Spleen (tissue), 11 donors: ENCODE data around the gene CCDC92B. TPM values are rescaled to one million over a fixed set of nuclear protein-coding genes. Genes with fewer than 3 reads are reported as not detected.
A peak's percentile ranks its signal among the peaks of the same experiment; 100 is the strongest.

Experiments
- DNase-seq: peaks from one replicate; pipeline ENCODE4 v3.0.0-alpha.2; 2020
- H3K27ac ChIP-seq, 8 donors: fragments of 200-600 bp; sonication (generic) in 7 of 8; 1 replicate in 4 of 8; 2 replicates in 4 of 8; pipeline versions ENCODE4 v1.5.0 to v1.8.0; 2016 to 2021; ENCODE audit warnings: inconsistent platforms in 4 of 8, mild to moderate bottlenecking in 4 of 8, moderate library complexity in 1 of 8
- H3K27me3 ChIP-seq, 7 donors: fragments of 200-600 bp; sonication (generic) in 6 of 7; replicated peaks in 1 of 7; 1 replicate in 4 of 7; 2 replicates in 3 of 7; pipeline versions ENCODE4 v1.5.0 to v1.8.0; 2016 to 2021; ENCODE audit warnings: inconsistent platforms in 3 of 7, mild to moderate bottlenecking in 1 of 7
- H3K36me3 ChIP-seq, 6 donors: fragments of 200-600 bp; sonication (generic) in 5 of 6; 1 replicate in 4 of 6; 2 replicates in 2 of 6; pipeline versions ENCODE4 v1.5.0 to v1.8.0; 2016 to 2021; ENCODE audit warnings: inconsistent platforms in 2 of 6
- H3K4me1 ChIP-seq, 6 donors: fragments of 200-600 bp; sonication (generic) in 5 of 6; 1 replicate in 3 of 6; 2 replicates in 3 of 6; pipeline versions ENCODE4 v1.5.0 to v1.8.0; 2016 to 2021; ENCODE audit warnings: inconsistent platforms in 3 of 6
- H3K4me3 ChIP-seq, 8 donors: fragments of 200-600 bp; sonication (generic) in 7 of 8; 1 replicate in 4 of 8; 2 replicates in 4 of 8; pipeline versions ENCODE4 v1.5.0 to v1.8.0; 2016 to 2021; ENCODE audit warnings: inconsistent platforms in 4 of 8, mild to moderate bottlenecking in 4 of 8, moderate library complexity in 2 of 8
- H3K9me3 ChIP-seq, 8 donors: fragments of 200-600 bp; sonication (generic) in 7 of 8; 1 replicate in 4 of 8; 2 replicates in 4 of 8; pipeline versions ENCODE4 v1.5.0 to v1.8.0; 2016 to 2021; ENCODE audit warnings: inconsistent platforms in 4 of 8
- POLR2A ChIP-seq, 3 donors: fragments of 450-650 bp; IDR thresholded peaks; one replicate each; pipeline ENCODE4 v1.5.1; 2017; ENCODE audit warnings: antibody characterized with exemption in 3 of 3, mild to moderate bottlenecking in 1 of 3
- POLR2AphosphoS5 ChIP-seq, 3 donors: sonication (generic); formaldehyde crosslinking; IDR thresholded peaks; one replicate each; pipeline ENCODE4 v1.5.1; 2017; ENCODE audit warnings: antibody characterized with exemption in 3 of 3
- WGBS, 5 donors: extraction: QIAGEN DNeasy Blood & Tissue Kit in 3 of 5; methylation state at CpG; one replicate each; pipeline versions ENCODE4 v1.1.5 to v1.1.7; 2013 to 2018; 5-methylcytosine and 5-hydroxymethylcytosine counted together
- intact Hi-C: fragments of 100-400 bp; cut with DNase I; formaldehyde crosslinking; loops from one replicate; pipeline ENCODE4 v1.15.0; 2023; ENCODE audit warnings: low total_unique reads
- polyA plus RNA-seq, 3 donors: library from polyadenylated mRNA; stranded (reverse); fragments of 200-250 nt; gene quantifications; one replicate each; pipeline ENCODE4 v1.2.1, GENCODE V29; 2013
- total RNA-seq, 7 donors: library from RNA; depleted of rRNA in 3 of 7; stranded (reverse); fragments of >200 nt in 3 of 7; fragmentation: NEBNext Ultra II Directional in 4 of 7; extraction: Animal tissue kit (Norgen Biotek cat#: 25700) in 4 of 7; gene quantifications; one replicate each; pipeline versions ENCODE4 v1.1.0 to v1.2.1, GENCODE V29; 2016 to 2021
- TF ChIP-seq, protein P1 (sequence below), 11 experiments: fragments of 200-600 bp in 7 of 11; fragments of 450-650 bp in 4 of 11; sonication (generic) in 4 of 11; IDR thresholded peaks in 8 of 11; conservative IDR thresholded peaks in 3 of 11; 1 replicate in 7 of 11; 2 replicates in 4 of 11; pipeline versions ENCODE4 v1.4.0 to v1.8.0; 2016 to 2021; ENCODE audit warnings: antibody characterized with exemption in 11 of 11, inconsistent platforms in 4 of 11, mild to moderate bottlenecking in 1 of 11
- donor health status: healthy with polysubstance abuse.
- donor health status: DM: no; HTN: no; CAD: no; lungs with moderate emphysema.
- donor health status: DM: no; HTN: no; CAD: no.
- donor health status: Bipolar disorder and iron deficiency.
- donor health status: healthy.
- donor health status: DM: no; HTN: no; CAD: no.
- donor health status: DM: yes; HTN: yes; CAD: no.

CCDC92B gene
- total and polyA plus RNA-seq, 10 donors = 0.03 to 0.26 (median 0.20) TPM; not detected in 3

DNA sequence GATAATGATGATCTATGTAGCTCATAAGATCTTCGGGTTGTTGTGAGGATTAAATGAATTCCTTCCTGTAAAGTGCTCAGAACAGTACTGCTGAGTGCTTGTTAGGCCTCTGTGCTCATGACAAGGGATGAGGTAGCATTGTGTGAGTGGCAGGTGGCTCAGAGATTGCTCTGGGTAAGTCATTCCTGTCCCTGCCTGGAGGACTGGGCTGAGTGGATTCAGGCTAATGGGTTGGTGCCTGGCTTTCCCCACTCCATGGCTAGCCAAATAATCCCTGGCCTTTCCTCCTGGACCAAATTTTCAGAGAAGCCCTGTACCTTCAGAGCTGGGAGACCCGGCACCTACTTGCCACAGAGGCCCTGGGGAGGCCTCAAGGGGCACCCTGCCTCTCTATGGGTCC lies 1.3 kb upstream of the CCDC92B start:
- Histone ChIP-seq H3K36me3 (no peaks in the 10 kb centered on the region), H3K4me3 (no peak overlapping the region), H3K4me1 (peaks cover 0 to 20% (median 10%) of the 10 kb centered on the region in 6 donors), H3K9me3 (no peaks in the 10 kb centered on the region), H3K27ac (no peak overlapping the region), H3K27me3 (peaks cover 0 to 100% (median 36%) of the 10 kb centered on the region in 7 donors)
- intact Hi-C loops = no loop called here
- 64 to 93% (median 79%) methylated on average over 2 of the region's 2 CpGs for WGBS, 5 donors
- no peak for TF ChIP-seq POLR2A (IDR thresholded peaks at IDR 0.05)
- TF ChIP-seq, protein P1, sequence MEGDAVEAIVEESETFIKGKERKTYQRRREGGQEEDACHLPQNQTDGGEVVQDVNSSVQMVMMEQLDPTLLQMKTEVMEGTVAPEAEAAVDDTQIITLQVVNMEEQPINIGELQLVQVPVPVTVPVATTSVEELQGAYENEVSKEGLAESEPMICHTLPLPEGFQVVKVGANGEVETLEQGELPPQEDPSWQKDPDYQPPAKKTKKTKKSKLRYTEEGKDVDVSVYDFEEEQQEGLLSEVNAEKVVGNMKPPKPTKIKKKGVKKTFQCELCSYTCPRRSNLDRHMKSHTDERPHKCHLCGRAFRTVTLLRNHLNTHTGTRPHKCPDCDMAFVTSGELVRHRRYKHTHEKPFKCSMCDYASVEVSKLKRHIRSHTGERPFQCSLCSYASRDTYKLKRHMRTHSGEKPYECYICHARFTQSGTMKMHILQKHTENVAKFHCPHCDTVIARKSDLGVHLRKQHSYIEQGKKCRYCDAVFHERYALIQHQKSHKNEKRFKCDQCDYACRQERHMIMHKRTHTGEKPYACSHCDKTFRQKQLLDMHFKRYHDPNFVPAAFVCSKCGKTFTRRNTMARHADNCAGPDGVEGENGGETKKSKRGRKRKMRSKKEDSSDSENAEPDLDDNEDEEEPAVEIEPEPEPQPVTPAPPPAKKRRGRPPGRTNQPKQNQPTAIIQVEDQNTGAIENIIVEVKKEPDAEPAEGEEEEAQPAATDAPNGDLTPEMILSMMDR (IDR thresholded peaks at IDR 0.05 in 8 of 11, conservative IDR thresholded peaks at IDR 0.05 in 3 of 11) = no peak
- TF ChIP-seq POLR2AphosphoS5 (IDR thresholded peaks at IDR 0.05) = no peak
- DNase-seq = no peak

DNA sequence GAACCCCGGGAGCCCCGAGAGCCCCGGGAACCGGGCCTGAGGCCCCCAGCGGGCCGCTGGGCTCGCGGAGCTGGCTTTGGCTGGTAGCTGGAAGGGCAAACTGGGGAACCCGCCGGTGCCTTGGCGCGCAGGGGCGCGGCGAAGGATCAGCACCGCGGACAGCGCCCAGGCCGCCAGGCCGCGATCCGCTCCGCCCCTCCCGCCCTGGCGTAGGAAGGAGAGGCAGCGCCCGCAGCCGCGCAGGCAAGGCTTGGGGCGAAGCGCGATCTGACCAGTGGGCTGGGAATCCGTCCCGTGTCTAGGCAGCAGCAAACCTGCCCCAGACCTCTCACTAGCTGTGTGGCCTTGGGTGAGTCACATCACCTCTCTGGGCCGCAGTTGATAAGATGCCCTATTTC lies 331 bp upstream of the CCDC92B start:
- Histone ChIP-seq H3K27ac (no peak overlapping the region), H3K4me1 (peaks cover 0 to 14% (median 7%) of the 10 kb centered on the region in 6 donors), H3K36me3 (no peaks in the 10 kb centered on the region), H3K4me3 (peak overlapping the region in 3 of 8 donors; percentile 7 to 46 (median 17)), H3K27me3 (peaks cover 0 to 100% (median 27%) of the 10 kb centered on the region in 7 donors), H3K9me3 (no peaks in the 10 kb centered on the region)
- intact Hi-C loops = no loop called here
- WGBS, 5 donors = 1 to 4% (median 2%) methylated on average over 17 to 35 of the region's 35 CpGs
- peak in 2 of 3 donors; percentile 21 to 66 for TF ChIP-seq POLR2AphosphoS5 (IDR thresholded peaks at IDR 0.05)
- TF ChIP-seq, protein P1 (IDR thresholded peaks at IDR 0.05 in 8 of 11, conservative IDR thresholded peaks at IDR 0.05 in 3 of 11) = no peak
- TF ChIP-seq POLR2A (IDR thresholded peaks at IDR 0.05) = no peak
- peak; percentile 89 for DNase-seq

DNA sequence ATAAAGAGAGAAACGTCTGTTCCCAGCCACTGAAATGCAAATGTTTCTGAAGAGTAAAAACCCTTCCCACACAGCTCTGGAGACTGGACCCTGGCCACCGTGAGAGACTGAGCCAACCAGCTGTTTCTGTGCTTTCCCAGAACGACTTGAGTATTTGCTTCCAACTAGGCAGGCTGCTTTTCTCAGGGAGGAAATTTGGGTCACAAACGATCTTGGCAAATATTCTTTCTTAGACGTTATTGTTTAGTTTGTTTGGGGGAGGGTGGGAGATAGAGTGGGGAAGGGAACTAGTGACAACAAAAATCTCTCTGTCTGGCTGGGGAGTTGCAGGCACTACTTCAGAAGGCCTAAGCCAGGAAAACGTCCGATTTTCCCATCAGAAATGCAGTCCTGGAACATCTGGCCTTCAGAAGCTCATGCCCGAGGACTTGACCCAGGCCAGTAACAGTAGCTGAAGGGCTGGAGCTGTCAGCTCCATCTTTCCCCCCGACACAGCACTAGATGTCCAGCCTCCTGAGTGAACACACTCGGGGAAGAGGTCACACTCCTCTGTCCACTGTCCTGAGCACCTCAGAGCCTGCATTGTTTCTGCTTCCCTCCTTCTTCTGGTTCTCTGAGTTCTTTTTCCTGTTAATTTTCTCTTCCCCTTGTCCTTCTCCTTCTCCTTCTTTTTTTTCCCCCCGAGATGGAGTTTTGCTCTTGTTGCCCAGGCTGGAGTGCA lies 4.0 kb downstream of the CCDC92B start:
- no peak for DNase-seq

DNA sequence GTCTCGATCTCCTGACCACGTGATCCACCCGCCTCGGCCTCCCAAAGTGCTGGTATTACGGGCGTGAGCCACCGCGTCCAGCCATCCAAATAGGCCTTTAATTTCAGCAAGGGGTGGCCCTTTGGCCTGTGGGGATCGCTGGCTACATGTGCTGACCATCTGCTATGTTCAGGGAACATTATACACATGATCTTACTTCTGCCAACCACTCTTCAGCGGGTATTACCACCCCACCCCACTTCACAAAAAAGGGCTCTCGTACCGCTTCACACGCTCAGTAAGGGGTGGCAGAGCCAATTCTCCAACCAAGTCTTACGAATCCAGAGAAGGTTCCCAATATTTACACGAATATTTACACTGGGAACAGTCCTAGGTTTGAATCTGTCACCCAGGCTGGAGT lies 11.8 kb downstream of the CCDC92B start:
- Histone ChIP-seq H3K36me3 (no peaks in the 10 kb centered on the region), H3K4me3 (no peak overlapping the region), H3K27me3 (peaks cover 0 to 30% (median 0%) of the 10 kb centered on the region in 7 donors), H3K27ac (no peak overlapping the region), H3K4me1 (no peaks in the 10 kb centered on the region), H3K9me3 (no peaks in the 10 kb centered on the region)
- TF ChIP-seq, protein P1 (IDR thresholded peaks at IDR 0.05 in 8 of 11, conservative IDR thresholded peaks at IDR 0.05 in 3 of 11) = no peak
- no peak for TF ChIP-seq POLR2A (IDR thresholded peaks at IDR 0.05)
- no peak for TF ChIP-seq POLR2AphosphoS5 (IDR thresholded peaks at IDR 0.05)
- DNase-seq = no peak
- 85 to 91% (median 88%) methylated on average over 15 of the region's 15 CpGs for WGBS, 5 donors
- intact Hi-C loops = no loop called here

More for the DNA sequence above, 4.0 kb downstream of the CCDC92B start:
- Histone ChIP-seq H3K27me3 (peaks cover 0 to 81% (median 27%) of the 10 kb centered on the region in 7 donors), H3K4me3 (no peak overlapping the region), H3K9me3 (no peaks in the 10 kb centered on the region), H3K27ac (no peak overlapping the region), H3K36me3 (no peaks in the 10 kb centered on the region), H3K4me1 (peaks cover 0 to 14% (median 7%) of the 10 kb centered on the region in 6 donors)
- intact Hi-C loops = no loop called here
- TF ChIP-seq POLR2AphosphoS5 (IDR thresholded peaks at IDR 0.05) = no peak
- TF ChIP-seq POLR2A (IDR thresholded peaks at IDR 0.05) = no peak
- TF ChIP-seq, protein P1 (IDR thresholded peaks at IDR 0.05 in 8 of 11, conservative IDR thresholded peaks at IDR 0.05 in 3 of 11) = no peak
- WGBS, 5 donors = 37 to 57% (median 41%) methylated on average over 11 of the region's 11 CpGs
